Heart right ventricle (tissue), 16 donors: ENCODE results near the gene DDX51. TPM values are rescaled to one million over a fixed set of nuclear protein-coding genes. Genes with fewer than 3 reads are reported as not detected.
A peak's percentile ranks its signal among the peaks of the same experiment; 100 is the strongest.

ENCODE experiments used
- ATAC-seq, 8 donors: fragments of 200-7000 bp; cut with Tn5 transposase; one replicate each; pipeline ENCODE4 v1.9.1; 2020; ENCODE audit warnings: mild to moderate bottlenecking in 8 of 8, moderate library complexity in 8 of 8, moderate number of reproducible peaks in 1 of 8
- DNase-seq, 2 donors: peaks; one replicate each; pipeline ENCODE4 v3.0.0-alpha.2; 2020
- H3K27ac ChIP-seq, 10 donors: fragments of 200-600 bp; sonication (generic) in 2 of 10; one replicate each; pipeline versions ENCODE4 v1.5.0 to v1.8.0; 2020 to 2022; ENCODE audit warnings: mild to moderate bottlenecking in 3 of 10
- H3K27me3 ChIP-seq, 7 donors: fragments of 200-600 bp; one replicate each; pipeline ENCODE4 v1.8.0; 2021 to 2022; ENCODE audit warnings: mild to moderate bottlenecking in 2 of 7
- H3K36me3 ChIP-seq, 9 donors: fragments of 200-600 bp; sonication (generic) in 1 of 9; one replicate each; pipeline versions ENCODE4 v1.5.0 to v1.8.0; 2020 to 2022; ENCODE audit warnings: mild to moderate bottlenecking in 2 of 9
- H3K4me1 ChIP-seq, 9 donors: fragments of 200-600 bp; sonication (generic) in 1 of 9; one replicate each; pipeline versions ENCODE4 v1.5.0 to v1.8.0; 2020 to 2022; ENCODE audit warnings: mild to moderate bottlenecking in 4 of 9
- H3K4me3 ChIP-seq, 10 donors: fragments of 200-600 bp; sonication (generic) in 2 of 10; one replicate each; pipeline versions ENCODE4 v1.5.0 to v1.8.0; 2020 to 2022; ENCODE audit warnings: mild to moderate bottlenecking in 7 of 10, moderate library complexity in 2 of 10
- H3K9me3 ChIP-seq, 11 donors: fragments of 200-600 bp in 10 of 11; sonication (generic) in 2 of 11; one replicate each; pipeline versions ENCODE4 v1.5.0 to v1.8.0; 2013 to 2022; ENCODE audit warnings: mild to moderate bottlenecking in 2 of 11, control low read depth in 1 of 11, moderate library complexity in 1 of 11
- WGBS, 2 donors: extraction: QIAGEN DNeasy Blood & Tissue Kit; methylation state at CpG; one replicate each; pipeline ENCODE4 v1.1.7; 2013; ENCODE audit warnings: inconsistent platforms in 1 of 2; 5-methylcytosine and 5-hydroxymethylcytosine counted together
- intact Hi-C, 10 donors: fragments of 100-400 bp; cut with DNase I; formaldehyde crosslinking; loops; one replicate each; pipeline versions ENCODE4 v1.11.1 to v1.14.2; 2022
- polyA plus RNA-seq, 2 donors: library from polyadenylated mRNA; stranded (reverse); fragments of 200-250 nt; gene quantifications; one replicate each; pipeline ENCODE4 v1.2.3, GENCODE V29; 2013
- total RNA-seq, 10 donors: library from RNA; stranded (reverse); fragmentation: NEBNext Ultra II Directional in 3 of 10; extraction: Animal tissue kit (Norgen Biotek cat#: 25700) in 3 of 10; gene quantifications; one replicate each; pipeline versions ENCODE4 v1.2.1 to v1.2.4, GENCODE V29; 2021 to 2023
- TF ChIP-seq, protein P1 (sequence below), 9 donors: fragments of 200-600 bp; sonication (generic) in 2 of 9; IDR thresholded peaks; one replicate each; pipeline versions ENCODE4 v1.5.0 to v1.8.0; 2021 to 2022; ENCODE audit warnings: antibody characterized with exemption in 9 of 9, mild to moderate bottlenecking in 5 of 9, moderate library complexity in 1 of 9
- donor health status: Arrhythmogenic right ventricular cardiomyopathy.
- donor health status: ischemic (EF 13 %, LVEDD 7.1; RV severe dilation, severe dysfunction).
- donor health status: healthy with polysubstance abuse.
- donor health status: DM: no; HTN: yes; CAD: no.
- donor health status: DM: no; HTN: no; CAD: no.
- donor health status: ischemic (EF 25% LVEDD 6.9; RV normal size, moderate dysfunction).
- donor health status: ischemic (EF 25% LVEDD 5.7; RV mildly dilated, moderate dysfunction).
- donor health status: healthy.
- donor health status: DM: yes; HTN: yes; CAD: no.
- donor health status: Ischemic cardiomyopathy.
- donor health status: ischemic (EF 35%, LVEDD 5.7; RV mildly dilated, moderate dysfunction).
- donor health status: nonischemic (EF 11% LVEDD 7.7; RV severe dilation, severe dysfunction).
- donor health status: DM: yes; HTN: yes; CAD: no.
- donor health status: PGD.
- donor health status: ischemic (EF 29% LVEDD 5.4; RV normal size, mild dysfunction).
- donor health status: nonischemic (EF 23%, LVEDD 6.1; RV moderate dilation, normal function).

DDX51 gene
- total and polyA plus RNA-seq, 12 donors: 7.2 to 19.9 (median 8.8) TPM

DNA sequence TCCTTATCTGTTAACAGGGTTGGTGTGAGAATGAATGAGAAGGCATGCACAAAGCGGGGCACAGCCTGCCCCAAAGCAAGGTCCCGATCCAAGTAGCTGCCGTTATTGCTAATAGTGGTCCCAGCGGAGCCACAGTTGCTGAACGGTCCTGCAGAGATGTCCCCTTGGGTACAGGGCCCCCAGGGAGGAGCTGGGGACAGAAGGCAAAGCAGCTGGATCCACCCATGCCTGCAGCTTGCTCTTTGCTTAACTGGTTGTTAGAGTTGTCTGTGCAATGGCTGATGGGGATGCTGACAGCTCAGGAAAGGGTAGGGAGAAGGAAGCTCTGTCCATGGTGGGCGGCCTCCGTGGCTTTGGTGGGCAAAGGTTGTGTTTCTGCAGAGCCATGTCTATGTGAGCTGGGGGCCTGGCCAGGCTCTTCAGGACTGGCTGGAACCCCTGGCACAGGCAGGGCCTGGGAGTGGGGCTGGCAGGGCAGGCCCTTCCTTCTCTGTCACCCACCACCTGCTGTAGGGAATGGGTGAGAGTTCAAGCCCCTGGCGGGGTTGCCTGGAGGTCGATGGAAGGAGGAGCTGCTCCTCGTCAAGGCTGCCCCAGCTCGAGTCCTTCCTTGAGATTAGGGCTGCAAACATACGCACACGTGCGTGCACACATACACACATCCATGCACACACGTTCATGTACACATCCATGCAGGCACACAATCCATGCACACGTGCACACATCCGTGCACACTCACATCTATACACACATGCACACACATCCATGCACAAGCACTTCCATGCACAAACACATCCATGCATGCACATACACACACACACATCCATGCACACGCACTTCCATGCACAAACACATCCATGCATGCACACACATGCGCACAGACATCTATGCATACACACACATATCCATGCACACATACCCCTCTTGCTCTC is 35.6 kb upstream of the DDX51 start:
- WGBS, 2 donors: 84% methylated on average over 19 of the region's 19 CpGs
- TF ChIP-seq, protein P1, sequence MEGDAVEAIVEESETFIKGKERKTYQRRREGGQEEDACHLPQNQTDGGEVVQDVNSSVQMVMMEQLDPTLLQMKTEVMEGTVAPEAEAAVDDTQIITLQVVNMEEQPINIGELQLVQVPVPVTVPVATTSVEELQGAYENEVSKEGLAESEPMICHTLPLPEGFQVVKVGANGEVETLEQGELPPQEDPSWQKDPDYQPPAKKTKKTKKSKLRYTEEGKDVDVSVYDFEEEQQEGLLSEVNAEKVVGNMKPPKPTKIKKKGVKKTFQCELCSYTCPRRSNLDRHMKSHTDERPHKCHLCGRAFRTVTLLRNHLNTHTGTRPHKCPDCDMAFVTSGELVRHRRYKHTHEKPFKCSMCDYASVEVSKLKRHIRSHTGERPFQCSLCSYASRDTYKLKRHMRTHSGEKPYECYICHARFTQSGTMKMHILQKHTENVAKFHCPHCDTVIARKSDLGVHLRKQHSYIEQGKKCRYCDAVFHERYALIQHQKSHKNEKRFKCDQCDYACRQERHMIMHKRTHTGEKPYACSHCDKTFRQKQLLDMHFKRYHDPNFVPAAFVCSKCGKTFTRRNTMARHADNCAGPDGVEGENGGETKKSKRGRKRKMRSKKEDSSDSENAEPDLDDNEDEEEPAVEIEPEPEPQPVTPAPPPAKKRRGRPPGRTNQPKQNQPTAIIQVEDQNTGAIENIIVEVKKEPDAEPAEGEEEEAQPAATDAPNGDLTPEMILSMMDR (IDR thresholded peaks at IDR 0.05): no peak
- peak in 1 of 2 donors; percentile 6 for DNase-seq
- intact Hi-C loops: no loop called here
- peak in 1 of 8 donors; percentile 21 for ATAC-seq
- Histone ChIP-seq H3K9me3 (peaks cover 0 to 14% (median 0%) of the 10 kb centered on the region in 11 donors), H3K4me3 (no peak overlapping the region), H3K4me1 (no peaks in the 10 kb centered on the region), H3K36me3 (no peaks in the 10 kb centered on the region), H3K27ac (no peak overlapping the region), H3K27me3 (peaks cover 0 to 53% (median 45%) of the 10 kb centered on the region in 7 donors)

DNA sequence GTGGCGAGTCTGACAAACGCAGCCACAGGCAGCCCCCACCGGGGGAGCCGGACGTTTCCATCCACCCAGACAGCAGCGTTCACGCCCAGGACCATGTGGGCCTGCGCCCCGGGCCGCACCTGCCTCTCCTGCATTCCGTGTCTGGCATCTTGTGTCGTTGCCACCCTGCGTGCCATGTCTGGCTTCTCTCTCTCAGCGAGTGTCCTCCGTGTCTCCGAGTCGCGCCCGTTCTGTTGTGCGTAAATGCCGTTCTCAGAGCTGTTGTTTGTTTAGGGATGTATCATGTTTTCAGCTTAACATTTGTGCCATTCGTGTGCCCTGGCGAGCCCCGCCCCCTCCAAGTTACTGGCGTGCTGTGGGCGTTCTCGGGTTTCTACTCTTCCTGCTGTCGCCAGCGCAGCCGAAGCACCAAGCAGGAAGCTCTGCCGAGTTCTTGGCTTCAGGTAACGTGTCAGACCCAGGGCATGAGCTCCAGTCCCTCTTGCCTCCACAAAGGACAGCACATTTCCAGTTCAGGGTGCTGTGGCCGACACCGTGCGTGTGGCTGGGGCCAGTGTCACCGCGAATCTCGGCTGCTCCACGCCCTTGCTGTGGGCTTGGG is 34.8 kb upstream of the DDX51 start:
- H3K27ac ChIP-seq: no peak overlapping the region
- peak in 1 of 2 donors; percentile 10 for DNase-seq
- intact Hi-C loops: no loop called here
- ATAC-seq: no peak
- H3K36me3 ChIP-seq: no peaks in the 10 kb centered on the region
- 66 to 68% methylated on average over 39 of the region's 39 CpGs for WGBS, 2 donors
- H3K27me3 ChIP-seq: peaks cover 0 to 61% (median 51%) of the 10 kb centered on the region in 7 donors
- H3K4me1 ChIP-seq: no peaks in the 10 kb centered on the region
- peaks cover 0 to 6% (median 0%) of the 10 kb centered on the region in 11 donors for H3K9me3 ChIP-seq
- H3K4me3 ChIP-seq: no peak overlapping the region
- TF ChIP-seq, protein P1 (IDR thresholded peaks at IDR 0.05): no peak

DNA sequence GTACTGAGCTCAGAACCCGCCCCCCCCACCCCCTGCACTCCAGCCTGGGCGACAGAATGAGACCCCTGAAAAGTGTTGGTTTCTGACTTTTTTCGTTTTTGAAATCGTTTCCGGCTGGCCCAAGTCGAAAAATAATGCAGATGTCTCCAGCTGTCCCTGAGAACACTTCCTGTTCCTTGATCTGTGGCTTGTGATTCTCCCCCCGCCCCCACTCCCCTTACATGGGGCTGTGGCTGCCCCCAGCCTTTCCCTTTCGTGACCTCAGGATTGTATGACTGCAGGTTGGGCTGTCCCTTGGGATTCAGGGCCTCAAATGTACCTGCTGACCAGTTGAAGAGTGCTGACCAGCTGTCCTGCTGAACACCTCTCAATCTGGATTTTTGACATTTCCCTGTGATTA is 34.2 kb upstream of the DDX51 start:
- Histone ChIP-seq H3K4me1 (no peaks in the 10 kb centered on the region), H3K9me3 (peaks cover 0 to 5% (median 0%) of the 10 kb centered on the region in 11 donors), H3K36me3 (no peaks in the 10 kb centered on the region), H3K27me3 (peaks cover 0 to 67% (median 57%) of the 10 kb centered on the region in 7 donors), H3K4me3 (no peak overlapping the region), H3K27ac (no peak overlapping the region)
- TF ChIP-seq, protein P1 (IDR thresholded peaks at IDR 0.05): no peak
- ATAC-seq: no peak
- WGBS, 2 donors: 25 to 32% methylated on average over 8 of the region's 8 CpGs
- no peak for DNase-seq
- intact Hi-C loops: no loop called here

DNA sequence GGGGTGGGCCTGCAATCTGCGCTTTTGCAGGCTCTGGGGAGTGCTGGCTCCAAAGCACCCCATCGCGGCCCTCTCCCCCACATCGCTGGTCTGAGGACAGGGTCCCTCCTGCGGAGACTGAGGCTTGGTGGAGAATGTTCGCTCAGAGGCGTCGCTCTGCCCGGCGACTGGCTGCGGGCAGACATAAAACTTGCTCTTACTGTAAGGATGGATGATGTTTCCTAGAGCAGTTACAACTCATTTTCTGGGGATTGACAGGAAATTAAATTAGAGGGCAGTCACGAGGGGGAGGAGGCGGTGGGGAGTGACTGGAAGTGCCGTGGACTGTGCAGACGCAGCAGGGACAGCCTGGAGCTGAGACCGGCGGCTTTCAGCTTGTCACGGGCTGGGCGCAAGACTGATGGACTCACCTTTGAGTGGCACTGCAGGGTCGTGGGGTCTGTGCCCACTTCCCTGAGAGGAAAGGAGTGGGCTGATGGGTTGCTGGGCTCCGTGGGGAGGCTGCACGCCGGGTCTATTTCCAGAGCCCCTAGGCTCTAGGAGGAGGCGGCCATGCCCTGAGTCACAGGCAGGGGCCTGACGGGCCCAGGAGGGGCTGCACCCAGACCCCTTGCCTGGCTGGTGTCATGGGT is 32.9 kb upstream of the DDX51 start:
- TF ChIP-seq, protein P1 (IDR thresholded peaks at IDR 0.05): no peak
- DNase-seq (peak in 1 of 2 donors; percentile 3), ATAC-seq (no peak)
- no peak overlapping the region for H3K4me3 ChIP-seq
- no peaks in the 10 kb centered on the region for H3K9me3 ChIP-seq
- intact Hi-C loops: no loop called here
- no peaks in the 10 kb centered on the region for H3K4me1 ChIP-seq
- 71 to 74% methylated on average over 25 of the region's 25 CpGs for WGBS, 2 donors
- no peak overlapping the region for H3K27ac ChIP-seq
- peaks cover 0 to 72% (median 70%) of the 10 kb centered on the region in 7 donors for H3K27me3 ChIP-seq
- H3K36me3 ChIP-seq: no peaks in the 10 kb centered on the region
